HG03159 (cell line): ENCODE measurements around the gene GPAT3.
"Not testable (repeated sequence)": the region's sequence is repeated elsewhere in the genome, so short reads cannot be mapped to it uniquely, and the experiment has no call there.

Experiments
- ATAC-seq: cut with Tn5 transposase; IDR thresholded peaks from one replicate; pipeline ENCODE4 v1.9.1; 2021; ENCODE audit warnings: mild to moderate bottlenecking, moderate library complexity; ENCODE audit not compliant: unreplicated experiment

Gene GPAT3

GRCh38 chr4:83591730-83592129 lies 55.8 kb downstream of the GPAT3 start:
- ATAC-seq: no peak

DNA sequence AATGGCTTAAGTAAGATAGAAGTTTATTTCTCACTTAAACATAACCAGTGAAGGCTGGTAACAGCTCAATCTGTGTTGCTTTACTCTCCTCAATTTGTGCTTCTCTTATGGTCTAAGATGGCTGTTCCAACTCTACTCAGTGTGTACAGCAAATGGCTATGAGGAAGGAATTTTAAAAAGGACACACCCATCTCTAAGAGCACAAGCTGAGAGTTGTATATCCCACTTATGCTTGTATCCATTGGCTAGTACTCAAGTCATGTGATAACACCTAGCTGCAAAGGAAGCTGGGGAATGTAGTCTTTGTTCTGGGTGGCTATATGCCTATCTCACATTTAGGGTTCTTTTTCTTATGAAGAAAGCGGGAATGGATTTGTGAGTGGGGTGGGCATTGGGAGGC lies 63.3 kb downstream of the GPAT3 start:
- no peak for ATAC-seq

- no peak for ATAC-seq
Measured at GRCh38 chr4:83603129-83603528, 67.2 kb downstream of the GPAT3 start.

DNA sequence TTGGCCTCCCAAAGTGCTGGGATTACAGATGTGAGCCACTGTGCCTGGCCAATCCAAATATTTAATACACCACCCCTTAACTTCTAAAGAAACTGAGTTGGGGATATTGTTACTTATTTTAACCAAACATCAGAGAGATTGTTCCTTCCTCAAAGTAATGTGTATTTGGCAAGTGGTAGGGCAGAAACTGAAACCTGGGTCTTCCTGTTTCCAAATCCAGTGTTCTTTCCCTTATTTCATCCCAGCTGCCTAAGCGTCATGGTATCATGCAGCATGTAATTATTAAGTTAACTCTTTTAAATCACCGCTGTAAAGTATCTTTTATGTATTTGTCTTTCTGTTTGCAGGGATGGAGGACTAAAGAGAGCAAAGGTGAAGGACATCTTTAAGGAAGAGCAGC lies 68.4 kb downstream of the GPAT3 start:
- ATAC-seq: no peak

- no peak for ATAC-seq
Measured at GRCh38 chr4:83605210-83605609, 69.3 kb downstream of the GPAT3 start.

- no peak for ATAC-seq
Measured at GRCh38 chr4:83605744-83606172, 69.8 kb downstream of the GPAT3 start.

- no peak for ATAC-seq
Measured at GRCh38 chr4:83606460-83606859, 70.6 kb downstream of the GPAT3 start.

- no peak for ATAC-seq
Measured at GRCh38 chr4:83606898-83607297, 71.0 kb downstream of the GPAT3 start.

- no peak for ATAC-seq
Measured at GRCh38 chr4:83609365-83609764, 73.5 kb downstream of the GPAT3 start.

- no peak for ATAC-seq
Measured at GRCh38 chr4:83610729-83611128, 74.8 kb downstream of the GPAT3 start.

GRCh38 chr4:83613023-83613422 lies 77.1 kb downstream of the GPAT3 start:
- ATAC-seq: no peak

DNA sequence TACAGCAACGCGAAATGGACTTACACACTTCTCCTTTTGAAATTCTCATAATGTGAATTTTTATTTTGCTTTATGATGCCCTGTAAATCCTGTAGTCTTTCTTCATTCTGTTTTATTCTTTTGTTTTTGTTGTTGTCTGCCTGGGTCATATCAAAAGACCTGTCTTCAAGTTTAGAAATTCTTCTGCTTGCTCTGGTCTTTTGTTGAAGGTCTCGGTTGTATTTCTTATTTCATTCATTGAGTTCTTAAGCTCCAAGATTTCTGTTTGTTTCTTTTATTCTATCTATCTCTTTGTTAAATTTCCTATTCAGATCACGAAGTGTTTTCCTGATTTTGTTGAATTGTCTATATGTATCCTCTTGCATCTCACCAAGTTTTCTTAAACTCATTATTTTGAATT lies 78.1 kb downstream of the GPAT3 start:
- no peak for ATAC-seq

DNA sequence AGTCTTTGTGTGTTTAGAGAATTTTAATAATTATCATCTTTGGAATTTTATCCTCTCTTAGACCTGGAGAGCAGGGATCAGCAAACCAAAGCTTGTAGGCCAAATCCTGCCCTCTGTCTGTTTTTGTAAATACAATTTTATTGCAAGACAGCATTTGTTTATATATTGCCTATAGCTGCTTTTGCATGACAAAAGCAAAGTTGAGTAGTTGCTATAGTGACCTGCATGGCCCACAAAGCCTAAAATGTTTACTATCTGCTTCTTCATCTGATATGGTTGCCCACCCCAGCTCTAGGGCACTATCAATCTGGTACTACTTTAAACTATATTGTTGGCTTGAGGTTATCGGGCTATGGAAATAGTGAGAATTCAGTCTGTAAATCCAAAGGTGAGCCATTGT lies 80.3 kb downstream of the GPAT3 start:
- ATAC-seq: no peak

DNA sequence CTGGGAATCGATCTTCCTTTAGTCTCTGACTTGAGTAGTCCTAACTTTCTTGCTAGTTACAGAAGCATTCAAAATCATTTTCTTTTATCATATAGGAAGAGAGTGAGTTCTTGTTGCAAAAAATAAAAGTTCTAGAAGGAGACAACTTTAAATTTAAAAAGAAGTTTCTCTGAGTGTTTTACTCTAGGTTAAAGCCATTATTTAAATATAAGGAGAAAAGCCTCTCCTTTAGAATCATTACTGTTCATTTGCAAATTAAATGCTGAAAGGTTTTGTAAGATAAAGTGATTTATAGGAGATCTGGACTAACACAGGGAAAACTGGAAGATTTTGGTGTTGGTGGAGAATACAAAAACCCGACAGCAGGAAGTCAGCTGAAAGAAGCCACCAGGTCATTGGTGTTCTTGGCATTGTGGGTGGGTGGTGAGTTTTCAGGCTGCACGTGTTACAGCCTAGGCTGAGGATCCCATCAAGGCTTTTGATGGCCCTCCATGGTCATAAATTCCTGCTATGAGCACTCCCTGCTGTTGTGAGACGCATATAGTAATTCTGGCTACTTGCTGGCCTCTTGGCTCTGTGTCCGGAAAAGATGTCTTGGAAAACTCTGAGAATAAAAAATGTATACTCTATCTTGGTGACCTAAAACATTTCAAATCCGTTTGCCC lies 81.6 kb downstream of the GPAT3 start:
- no peak for ATAC-seq

DNA sequence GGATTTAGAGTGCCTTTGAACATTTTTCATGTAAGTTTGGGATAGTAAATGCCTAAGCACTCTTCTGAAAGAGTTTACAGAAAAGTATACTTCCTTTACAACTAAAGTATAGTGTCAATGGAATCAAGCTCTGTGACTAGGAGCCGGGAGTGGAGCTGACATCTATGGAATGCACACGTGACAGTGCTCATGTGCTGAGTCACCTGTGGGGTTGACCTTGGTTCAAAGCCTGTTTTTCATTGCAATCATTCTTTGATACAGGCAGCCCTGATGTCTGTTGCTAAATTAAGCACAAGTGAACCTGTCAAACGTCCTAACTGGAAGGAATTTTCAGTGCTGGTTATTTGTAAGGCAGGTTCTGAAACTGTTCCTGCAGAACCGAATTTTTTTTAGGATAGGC lies 82.5 kb downstream of the GPAT3 start:
- ATAC-seq: no peak

- ATAC-seq: no peak
Measured at GRCh38 chr4:83618991-83619645, 83.2 kb downstream of the GPAT3 start.

GRCh38 chr4:83622127-83622526 lies 86.2 kb downstream of the GPAT3 start:
- ATAC-seq: not testable (repeated sequence)

- no peak for ATAC-seq
Measured at GRCh38 chr4:83625821-83626220, 89.9 kb downstream of the GPAT3 start.

- ATAC-seq: no peak
Measured at GRCh38 chr4:83626245-83626836, 90.4 kb downstream of the GPAT3 start.

- ATAC-seq: no peak
Measured at GRCh38 chr4:83629945-83630721, 94.2 kb downstream of the GPAT3 start.

DNA sequence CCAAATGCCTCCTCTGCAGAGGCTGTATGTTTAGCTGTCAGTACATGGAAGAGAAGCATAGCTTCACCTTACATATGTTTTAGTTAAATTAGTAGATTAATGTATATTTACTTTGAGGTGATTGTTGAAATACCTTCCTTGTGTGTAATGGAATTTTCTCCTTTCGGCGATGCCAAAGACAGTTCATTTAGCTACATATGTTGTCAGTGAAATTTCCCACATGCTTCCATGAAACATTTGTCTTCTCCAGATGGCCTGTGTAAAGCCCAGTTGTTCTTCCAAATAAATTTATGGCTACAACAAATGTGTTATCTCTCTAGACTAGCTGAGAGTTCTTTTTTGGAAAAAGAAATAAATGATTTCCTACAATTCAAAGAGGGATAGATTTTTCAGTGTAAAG lies 95.2 kb downstream of the GPAT3 start:
- ATAC-seq: no peak

GRCh38 chr4:83636930-83637329 lies 101.0 kb downstream of the GPAT3 start:
- no peak for ATAC-seq
